HCT116 (cell line): ENCODE measurements around the gene PSAP. TPM values are rescaled to one million over a fixed set of nuclear protein-coding genes. Genes with fewer than 3 reads are reported as not detected.
"Not testable (repeated sequence)": the region's sequence is repeated elsewhere in the genome, so short reads cannot be mapped to it uniquely, and the experiment has no call there.

Experiments used
- ATAC-seq: fragments of 200-7000 bp; cut with Tn5 transposase; 2 replicates; pipeline ENCODE4 v1.9.1; 2020; ENCODE audit warnings: mild to moderate bottlenecking, moderate library complexity
- BruUV-seq: library from RNA; stranded (reverse); fragments of 400-500 nt; replicated peaks from 2 replicates; lab custom pipeline; 2021; lab: Mats Ljungman, UMichigan
- CTCF ChIA-PET: fragments of 300-600 bp; sonication (Branson Sonifier 250); formaldehyde crosslinking; loops from one replicate; lab custom pipeline; 2021; ENCODE audit warnings: antibody characterized with exemption; lab: Charles Lee
- POLR2A ChIA-PET: fragments of 300-600, 350-600 bp; sonication (Branson Sonifier 250); formaldehyde crosslinking; loops from one replicate; lab custom pipeline; 2021; ENCODE audit warnings: antibody characterized with exemption; lab: Charles Lee
- RAD21 ChIA-PET, 2 experiments: fragments of 300-600 bp; sonication (Branson Sonifier 250); formaldehyde crosslinking; loops; one replicate each; lab custom pipeline; 2023; ENCODE audit warnings: low total read pairs in 2 of 2; ENCODE audit not compliant: uncharacterized antibody in 2 of 2, unreplicated experiment in 2 of 2, low non-redundant PET in 1 of 2; lab: Charles Lee
- DNase-seq: peaks from one replicate; pipeline ENCODE4 v3.0.0-alpha.2; 2010; ENCODE audit warnings: low read depth, low spot score
- H2AFZ ChIP-seq: fragments of 200-600 bp; shearing (Covaris generic), sonication (generic); 2 replicates; pipeline ENCODE4 v1.6.1; 2017; ENCODE audit warnings: low read depth, mixed run types, mixed read lengths, antibody characterized with exemption, low read length; ENCODE audit not compliant: poor library complexity, severe bottlenecking
- H3K27ac ChIP-seq: 2 replicates; pipeline ENCODE4 v1.5.1; 2012; ENCODE audit warnings: low read depth, low read length
- H3K27me3 ChIP-seq: fragments of 200-600 bp; sonication (generic); 2 replicates; pipeline ENCODE4 v1.6.1; 2016; ENCODE audit warnings: mixed run types, low read length, mixed read lengths; ENCODE audit not compliant: insufficient read depth
- H3K36me3 ChIP-seq, 2 experiments: fragments of 200-500 bp in 1 of 2; fragments of 200-600 bp in 1 of 2; sonication (Bioruptor generic) in 1 of 2; sonication (generic) in 1 of 2; 2 replicates each; pipeline versions ENCODE4 v1.5.1 to v1.6.1; 2014 to 2016; ENCODE audit warnings: low read length in 2 of 2, inconsistent platforms in 1 of 2, mixed read lengths in 1 of 2, mixed run types in 1 of 2; ENCODE audit not compliant: insufficient read depth in 2 of 2, control insufficient read depth in 1 of 2
- H3K4me1 ChIP-seq, 2 experiments: fragments of 200-600 bp in 1 of 2; sonication (generic) in 1 of 2; 2 replicates each; pipeline versions ENCODE4 v1.5.1 to v1.6.1; 2012 to 2017; ENCODE audit warnings: low read length in 2 of 2, inconsistent platforms in 1 of 2, mild to moderate bottlenecking in 1 of 2, mixed read lengths in 1 of 2, mixed run types in 1 of 2, moderate library complexity in 1 of 2; ENCODE audit not compliant: insufficient read depth in 2 of 2, control insufficient read depth in 1 of 2
- H3K4me2 ChIP-seq: fragments of 200-600 bp; sonication (generic); 2 replicates; pipeline ENCODE4 v1.6.1; 2017; ENCODE audit warnings: mixed run types, low read length, mixed read lengths
- H3K4me3 ChIP-seq, 2 experiments: fragments of 200-600 bp in 1 of 2; sonication (generic) in 1 of 2; replicated peaks in 1 of 2; 2 replicates each; pipeline ENCODE4 v1.5.1; 2011 to 2016; ENCODE audit warnings: low read length in 2 of 2, control low read depth in 1 of 2, low read depth in 1 of 2, mild to moderate bottlenecking in 1 of 2, mixed read lengths in 1 of 2, mixed run types in 1 of 2
- H3K79me2 ChIP-seq: fragments of 200-600 bp; sonication (generic); 2 replicates; pipeline ENCODE4 v1.6.1; 2017; ENCODE audit warnings: mild to moderate bottlenecking, mixed run types, low read length, moderate library complexity, mixed read lengths; ENCODE audit not compliant: insufficient read depth
- H3K9ac ChIP-seq: fragments of 200-600 bp; sonication (generic); 2 replicates; pipeline ENCODE4 v1.6.1; 2016; ENCODE audit warnings: low read length, mixed read lengths
- H3K9me2 ChIP-seq: fragments of 200-600 bp; sonication (generic), shearing (Covaris generic); 2 replicates; pipeline ENCODE4 v1.6.1; 2017; ENCODE audit warnings: mixed run types, mild to moderate bottlenecking, moderate library complexity; ENCODE audit not compliant: insufficient read depth
- H3K9me3 ChIP-seq, 2 experiments: fragments of 200-500 bp in 1 of 2; fragments of 200-600 bp in 1 of 2; sonication (Bioruptor generic) in 1 of 2; sonication (generic) in 1 of 2; 2 replicates each; pipeline ENCODE4 v1.6.1; 2014 to 2017; ENCODE audit warnings: low read length in 2 of 2, mixed read lengths in 2 of 2, inconsistent platforms in 1 of 2, low read depth in 1 of 2, mild to moderate bottlenecking in 1 of 2, mixed run types in 1 of 2, moderate library complexity in 1 of 2; ENCODE audit not compliant: control insufficient read depth in 1 of 2, insufficient read depth in 1 of 2
- H4K20me1 ChIP-seq: fragments of 200-600 bp; sonication (generic), shearing (Covaris generic); 2 replicates; pipeline ENCODE4 v1.6.1; 2017; ENCODE audit warnings: mixed run types, mild to moderate bottlenecking, moderate library complexity; ENCODE audit not compliant: insufficient read depth
- ATF3 ChIP-seq: IDR thresholded peaks from 2 replicates; pipeline ENCODE4 v1.6.1; 2012
- CBX3 ChIP-seq: IDR thresholded peaks from 2 replicates; pipeline ENCODE4 v1.6.1; 2012; ENCODE audit warnings: low read depth
- CTCF ChIP-seq, 3 experiments: fragments of 200-600 bp in 1 of 3; sonication (generic) in 1 of 3; IDR thresholded peaks in 2 of 3; conservative IDR thresholded peaks in 1 of 3; 2 replicates each; pipeline ENCODE4 v1.5.1; 2012 to 2017; ENCODE audit warnings: low read depth in 2 of 3, low read length in 2 of 3, antibody characterized with exemption in 1 of 3, borderline replicate concordance in 1 of 3, control low read depth in 1 of 3, mild to moderate bottlenecking in 1 of 3, mixed read lengths in 1 of 3, mixed run types in 1 of 3, moderate library complexity in 1 of 3; ENCODE audit not compliant: insufficient read depth in 1 of 3
- ELF1 ChIP-seq: IDR thresholded peaks from 2 replicates; pipeline ENCODE4 v1.6.1; 2012; ENCODE audit warnings: low read depth, borderline replicate concordance
- EZH2 ChIP-seq: fragments of 200-600 bp; sonication (generic); IDR thresholded peaks from 2 replicates; pipeline ENCODE4 v1.6.1; 2017; ENCODE audit warnings: antibody characterized with exemption, mixed run types
- FOSL1 ChIP-seq: IDR thresholded peaks from 2 replicates; pipeline ENCODE4 v1.6.1; 2012; ENCODE audit warnings: low read depth
- MAX ChIP-seq: IDR thresholded peaks from 2 replicates; pipeline ENCODE4 v1.6.1; 2012
- POLR2A ChIP-seq: IDR thresholded peaks from 2 replicates; pipeline ENCODE4 v1.7.0; 2011; ENCODE audit warnings: borderline replicate concordance; ENCODE audit not compliant: insufficient read depth, insufficient read length; ENCODE audit errors: extremely low read depth
- POLR2AphosphoS5 ChIP-seq: IDR thresholded peaks from 2 replicates; pipeline ENCODE4 v1.6.1; 2011; ENCODE audit warnings: mild to moderate bottlenecking, low read depth, low read length, moderate library complexity
- SIN3A ChIP-seq: IDR thresholded peaks from 2 replicates; pipeline ENCODE4 v1.6.1; 2012; ENCODE audit warnings: low read depth
- SRF ChIP-seq: IDR thresholded peaks from 2 replicates; pipeline ENCODE4 v1.6.1; 2012; ENCODE audit warnings: low read depth
- TCF7L2 ChIP-seq: IDR thresholded peaks from 2 replicates; pipeline ENCODE4 v1.7.0; 2011; ENCODE audit warnings: borderline replicate concordance, inconsistent platforms; ENCODE audit not compliant: insufficient read depth, insufficient read length; ENCODE audit errors: extremely low read depth
- YY1 ChIP-seq: IDR thresholded peaks from 2 replicates; pipeline ENCODE4 v1.6.1; 2011; ENCODE audit warnings: low read length, low read depth, moderate library complexity, mild to moderate bottlenecking; ENCODE audit not compliant: insufficient replicate concordance; ENCODE audit errors: extremely low read depth
- ZBTB33 ChIP-seq: IDR thresholded peaks from 2 replicates; pipeline ENCODE4 v1.6.1; 2011; ENCODE audit warnings: mild to moderate bottlenecking, low read length, moderate library complexity; ENCODE audit not compliant: insufficient replicate concordance; ENCODE audit errors: extremely low read depth
- ZFX ChIP-seq: fragments of 450-650 bp; IDR thresholded peaks from 2 replicates; pipeline ENCODE4 v1.6.1; 2017
- intact Hi-C: fragments of 100-400 bp; cut with micrococcal nuclease; formaldehyde crosslinking; loops from 2 replicates; pipeline ENCODE4 v1.10.0; 2022
- total RNA-seq: library from RNA; stranded (reverse); gene quantifications from one replicate; pipeline ENCODE4 v1.2.1, GENCODE V29; 2021; ENCODE audit not compliant: unreplicated experiment

PSAP gene
- total RNA-seq, 1 experiment from 2014 or later: 444 TPM

- H3K27ac ChIP-seq, DNase-seq, H3K4me3 ChIP-seq, H4K20me1 ChIP-seq, H3K27me3 ChIP-seq, BruUV-seq, H3K9me3 ChIP-seq, ATAC-seq, H3K4me2 ChIP-seq, H3K79me2 ChIP-seq, H3K9me2 ChIP-seq, H2AFZ ChIP-seq, H3K4me1 ChIP-seq, H3K36me3 ChIP-seq, H3K9ac ChIP-seq: not testable (repeated sequence)
- intact Hi-C loops: loop anchor here (5.0 kb wide), 1 partner anchor 516 kb away; no protein-coding TSS in a partner anchor
- POLR2A ChIA-PET: interaction anchor here (0.7 kb wide), 1 partner anchor 47 kb away, joined by 5 read pairs; no protein-coding TSS in a partner anchor
- RAD21 ChIA-PET: interaction anchor here in 1 of 2 experiments (0.7 kb wide), 1 partner anchor 83 kb away, joined by 3 read pairs; no protein-coding TSS in a partner anchor
- CTCF ChIA-PET: interaction anchor here (1.6 to 4.6 kb wide), 3 partner anchors 18 to 150 kb away, joined by 6 to 45 read pairs (median 9); no protein-coding TSS in a partner anchor
These were observed 47.3 kb upstream of the PSAP start for GRCh38 chr10:71898346-71898745.

- H3K9me2 ChIP-seq: no peaks in the 10 kb centered on the region
- ATAC-seq (no peak), DNase-seq (no peak)
- H3K4me3 ChIP-seq: no peak overlapping the region
- POLR2A ChIA-PET: no interaction called here
- RAD21 ChIA-PET: no interaction called here
- no peaks in the 10 kb centered on the region for H4K20me1 ChIP-seq
- intact Hi-C loops: no loop called here
- no peak overlapping the region for H3K27ac ChIP-seq
- TF ChIP-seq MAX: no peak
- TF ChIP-seq ELF1: no peak
- no peak for TF ChIP-seq FOSL1
- TF ChIP-seq SIN3A: no peak
- no peak for TF ChIP-seq EZH2
- TF ChIP-seq POLR2AphosphoS5: no peak
- no peak for TF ChIP-seq ZBTB33
- no peak for TF ChIP-seq POLR2A
- no peak for TF ChIP-seq ZFX
- TF ChIP-seq YY1: no peak
- no peak for TF ChIP-seq CBX3
- no peak for TF ChIP-seq ATF3
- TF ChIP-seq TCF7L2: no peak
- TF ChIP-seq CTCF (IDR thresholded peaks at IDR 0.05 in 2 of 3, conservative IDR thresholded peaks at IDR 0.05 in 1 of 3; ENCODE audit: borderline replicate concordance in 1 of 3, insufficient read depth in 1 of 3, low read depth in 2 of 3, low read length in 2 of 3): no peak
- no peak for TF ChIP-seq SRF
- no peaks in the 10 kb centered on the region for H3K36me3 ChIP-seq
- no peaks in the 10 kb centered on the region for H3K27me3 ChIP-seq
- no TSS peak for BruUV-seq
- H3K4me2 ChIP-seq: no peak overlapping the region
- H3K4me1 ChIP-seq: peaks cover 4 to 13% of the 10 kb centered on the region in 2 experiments; a peak in 3 of 4 replicates
- H2AFZ ChIP-seq: no peak overlapping the region
- H3K79me2 ChIP-seq: no peaks in the 10 kb centered on the region
- H3K9ac ChIP-seq: no peak overlapping the region
- CTCF ChIA-PET: no interaction called here
- no peaks in the 10 kb centered on the region for H3K9me3 ChIP-seq
These were observed 42.9 kb upstream of the PSAP start for GRCh38 chr10:71893920-71894319.
